ENCODE data around the gene ELOVL2. TPM values are rescaled to one million over a fixed set of nuclear protein-coding genes. Genes with fewer than 3 reads are reported as not detected.

The ELOVL2 gene
- total RNA-seq (2021; ENCODE audit: unreplicated experiment) (0.07 TPM), Bru-seq, nascent RNA (percentile 6 among the genes with signal in this experiment), BruChase-seq, experiment 1, labeled RNA remaining after a 6-hour chase (percentile 3 among the genes with signal in this experiment), BruChase-seq, experiment 2, labeled RNA remaining after a 2-hour chase (percentile 1 among the genes with signal in this experiment)
- 0.04 TPM in 2 replicates for polyA plus RNA-seq (2012)
- long read RNA-seq, result 0 reads

GRCh38 chr6:11043961-11044711 is at the start of gene ELOVL2:
Gene ELOVL2, minus strand, starts transcription at chr6:11044305. Its CDS starts 75 bp downstream, at chr6:11044230.
- TF ChIP-seq ATF3 (IDR thresholded peaks at IDR 0.05) (no peak), RAD21 (IDR thresholded peaks at IDR 0.05; ENCODE audit: low read depth) (no peak), EZH2 (IDR thresholded peaks at IDR 0.05) (no peak), SIN3A (IDR thresholded peaks at IDR 0.05; ENCODE audit: low read depth) (no peak), EGR1 (IDR thresholded peaks at IDR 0.05; ENCODE audit: low read depth) (no peak), ZBTB33 (IDR thresholded peaks at IDR 0.05; ENCODE audit: extremely low read depth, insufficient replicate concordance, low read length) (no peak)
- no peaks in the 10 kb centered on the region for H3K36me3 ChIP-seq (ENCODE audit: control insufficient read depth in 1 of 2, insufficient read depth in 2 of 2, low read length in 2 of 2)
- no peak within 1 kb of the TSS for H3K4me2 ChIP-seq (ENCODE audit: low read length)
- no peaks in the 10 kb centered on the region for H4K20me1 ChIP-seq (ENCODE audit: insufficient read depth)
- no peak for ATAC-seq
- no peak within 1 kb of the TSS for H2AFZ ChIP-seq (ENCODE audit: low read depth, low read length, poor library complexity, severe bottlenecking)
- BruUV-seq (replicated peaks), result no TSS peak
- DNase-seq (ENCODE audit: low read depth, low spot score), result no peak
- H3K9me2 ChIP-seq (ENCODE audit: insufficient read depth), result no peaks in the 10 kb centered on the region
- no peak within 1 kb of the TSS for H3K9ac ChIP-seq (ENCODE audit: low read length)
- H3K9me3 ChIP-seq (ENCODE audit: control insufficient read depth in 1 of 2, insufficient read depth in 1 of 2, low read depth in 1 of 2, low read length in 2 of 2), result no peaks in the 10 kb centered on the region
- no peaks in the 10 kb centered on the region for H3K79me2 ChIP-seq (ENCODE audit: insufficient read depth, low read length)
- H3K4me1 ChIP-seq (ENCODE audit: control insufficient read depth in 1 of 2, insufficient read depth in 2 of 2, low read length in 2 of 2), result no peaks in the 10 kb centered on the region
- ChIA-PET CTCF (no interaction called here), RAD21 (ENCODE audit: low non-redundant PET in 1 of 2, low total read pairs in 2 of 2, uncharacterized antibody in 2 of 2, unreplicated experiment in 2 of 2) (no interaction called here), POLR2A (no interaction called here)
- intact Hi-C loops (cut with micrococcal nuclease), result no loop called here
- H3K27me3 ChIP-seq (ENCODE audit: insufficient read depth, low read length), result no peaks in the 10 kb centered on the region
- no peak within 1 kb of the TSS for H3K27ac ChIP-seq (ENCODE audit: low read depth, low read length)
- H3K4me3 ChIP-seq (replicated peaks in 1 of 2; ENCODE audit: low read depth in 1 of 2, low read length in 2 of 2), result no peak within 1 kb of the TSS
